HG02763 (cell line): ENCODE measurements around the gene CFAP300.

ENCODE experiments used
- ATAC-seq: cut with Tn5 transposase; IDR thresholded peaks from one replicate; pipeline ENCODE4 v1.9.1; 2021; ENCODE audit warnings: mild to moderate bottlenecking, moderate library complexity; ENCODE audit not compliant: unreplicated experiment

The CFAP300 gene

GRCh38 chr11:102047305-102047924 is at the start of gene CFAP300:
Gene CFAP300, plus strand, starts transcription at chr11:102047437. Its CDS starts 34 bp downstream, at chr11:102047471.
- ATAC-seq, result no peak

- ATAC-seq, result no peak
These were observed 45.4 kb upstream of the CFAP300 start for GRCh38 chr11:102001657-102002338.

- no peak for ATAC-seq
These were observed 43.0 kb upstream of the CFAP300 start for GRCh38 chr11:102004220-102004619.

GRCh38 chr11:102005306-102005705 is 41.9 kb upstream of the CFAP300 start:
- ATAC-seq, result no peak

- no peak for ATAC-seq
These were observed 40.2 kb upstream of the CFAP300 start for GRCh38 chr11:102006835-102007566.

- peak; percentile 66 for ATAC-seq
These were observed 39.4 kb upstream of the CFAP300 start for GRCh38 chr11:102007567-102008437.

- no peak for ATAC-seq
These were observed 36.3 kb upstream of the CFAP300 start for GRCh38 chr11:102010776-102011494.

GRCh38 chr11:102012946-102013345 is 34.3 kb upstream of the CFAP300 start:
- no peak for ATAC-seq

- ATAC-seq, result no peak
These were observed 32.5 kb upstream of the CFAP300 start for GRCh38 chr11:102014756-102015155.

GRCh38 chr11:102017026-102017425 is 30.2 kb upstream of the CFAP300 start:
- ATAC-seq, result no peak

- no peak for ATAC-seq
These were observed 21.0 kb upstream of the CFAP300 start for GRCh38 chr11:102026217-102026616.

GRCh38 chr11:102026959-102027358 is 20.3 kb upstream of the CFAP300 start:
- no peak for ATAC-seq

GRCh38 chr11:102036757-102037156 is 10.5 kb upstream of the CFAP300 start:
- ATAC-seq, result no peak

GRCh38 chr11:102046841-102047240 is 396 bp upstream of the CFAP300 start:
- no peak for ATAC-seq

GRCh38 chr11:102050927-102051575 is 3.8 kb downstream of the CFAP300 start:
- ATAC-seq, result no peak

- ATAC-seq, result no peak
These were observed 14.0 kb downstream of the CFAP300 start for GRCh38 chr11:102061276-102061675.

GRCh38 chr11:102062106-102062505 is 14.9 kb downstream of the CFAP300 start:
- no peak for ATAC-seq

- ATAC-seq, result no peak
These were observed 17.1 kb downstream of the CFAP300 start for GRCh38 chr11:102064316-102064715.

GRCh38 chr11:102070766-102071165 is 23.5 kb downstream of the CFAP300 start:
- no peak for ATAC-seq
